Gastroesophageal sphincter (tissue), 4 donors: Measurements from ENCODE around the gene GPC1. TPM values are rescaled to one million over a fixed set of nuclear protein-coding genes. Genes with fewer than 3 reads are reported as not detected.

Source experiments
- ATAC-seq: fragments of 150-250 bp; one replicate; pipeline ENCODE4 v1.9.1; 2016; ENCODE audit warnings: mild to moderate bottlenecking, moderate library complexity
- H3K27ac ChIP-seq, 4 donors: fragments of 200-600 bp; sonication (generic) in 3 of 4; 1 replicate in 3 of 4; 2 replicates in 1 of 4; pipeline ENCODE4 v1.5.1; 2016 to 2019
- H3K27me3 ChIP-seq: fragments of 200-600 bp; sonication (generic); one replicate; pipeline ENCODE4 v1.5.1; 2019
- H3K36me3 ChIP-seq, 2 donors: fragments of 200-600 bp; sonication (generic); one replicate each; pipeline ENCODE4 v1.5.1; 2019; ENCODE audit warnings: control low read depth in 1 of 2
- H3K4me1 ChIP-seq, 3 donors: fragments of 200-600 bp; sonication (generic); 1 replicate in 2 of 3; 2 replicates in 1 of 3; pipeline ENCODE4 v1.5.1; 2016 to 2019; ENCODE audit warnings: control low read depth in 2 of 3
- H3K4me3 ChIP-seq, 2 donors: fragments of 200-600 bp; sonication (generic); one replicate each; pipeline ENCODE4 v1.5.1; 2019; ENCODE audit warnings: mild to moderate bottlenecking in 1 of 2, moderate library complexity in 1 of 2
- H3K9me3 ChIP-seq, 3 donors: fragments of 200-600 bp; sonication (generic); one replicate each; pipeline ENCODE4 v1.5.1; 2017 to 2019; ENCODE audit warnings: control low read depth in 2 of 3
- CTCF ChIP-seq, 4 experiments: fragments of 200-600 bp in 2 of 4; fragments of 450-650 bp in 2 of 4; sonication (generic) in 1 of 4; IDR thresholded peaks; one replicate each; pipeline ENCODE4 v1.5.1; 2017 to 2019; ENCODE audit warnings: antibody characterized with exemption in 4 of 4, mild to moderate bottlenecking in 2 of 4, moderate library complexity in 2 of 4
- EP300 ChIP-seq: sonication (generic); formaldehyde crosslinking; IDR thresholded peaks from one replicate; pipeline ENCODE4 v1.6.1; 2017; ENCODE audit warnings: antibody characterized with exemption, mild to moderate bottlenecking
- POLR2A ChIP-seq, 2 donors: fragments of 450-650 bp; IDR thresholded peaks; one replicate each; pipeline ENCODE4 v1.6.1; 2017; ENCODE audit warnings: antibody characterized with exemption in 2 of 2, mild to moderate bottlenecking in 2 of 2, moderate library complexity in 1 of 2
- POLR2AphosphoS5 ChIP-seq: sonication (generic); formaldehyde crosslinking; IDR thresholded peaks from one replicate; pipeline ENCODE4 v1.6.1; 2017; ENCODE audit warnings: antibody characterized with exemption
- WGBS, 2 donors: methylation state at CpG; one replicate each; pipeline ENCODE4 v1.1.5; 2018; ENCODE audit warnings: low coverage in 1 of 2; 5-methylcytosine and 5-hydroxymethylcytosine counted together
- total RNA-seq, 4 donors: library from RNA; depleted of rRNA; stranded (reverse); fragments of >200 nt; gene quantifications; one replicate each; pipeline ENCODE4 v1.1.0, GENCODE V29; 2016

The GPC1 gene
- total RNA-seq, 4 donors from 2014 or later, result 22.5 to 73.9 (median 43.3) TPM

- peaks cover 17% of the 10 kb centered on the region for H3K27me3 ChIP-seq
- TF ChIP-seq EP300 (no peak), POLR2AphosphoS5 (no peak), CTCF (IDR thresholded peaks at IDR 0.05) (no peak), POLR2A (IDR thresholded peaks at IDR 0.05) (no peak)
- peak overlapping the region in 2 of 4 donors; percentile 53 to 64 for H3K27ac ChIP-seq
- H3K9me3 ChIP-seq, result no peaks in the 10 kb centered on the region
- ATAC-seq, result peak; percentile 0
- no peaks in the 10 kb centered on the region for H3K36me3 ChIP-seq
- H3K4me1 ChIP-seq, result peaks cover 0 to 68% (median 26%) of the 10 kb centered on the region in 3 donors
- WGBS, 2 donors, result 0% methylated on average over 2 of the region's 20 CpGs; no CpG with 5 or more reads in 1 of the 2 donors
- peak overlapping the region; percentile 51 to 79 for H3K4me3 ChIP-seq
Measured at GRCh38 chr2:240451791-240452461, 16.5 kb downstream of the GPC1 start.

- Histone ChIP-seq H3K27me3 (peaks cover 17% of the 10 kb centered on the region), H3K27ac (peak overlapping the region in 3 of 4 donors; percentile 53 to 77 (median 61)), H3K4me1 (peaks cover 0 to 68% (median 26%) of the 10 kb centered on the region in 3 donors), H3K9me3 (no peaks in the 10 kb centered on the region), H3K36me3 (no peaks in the 10 kb centered on the region), H3K4me3 (peak overlapping the region; percentile 51 to 79)
- ATAC-seq, result peak; percentile 88
- TF ChIP-seq CTCF (IDR thresholded peaks at IDR 0.05), result no peak
- TF ChIP-seq EP300, result no peak
- peak in 1 of 2 donors; percentile 45 for TF ChIP-seq POLR2A (IDR thresholded peaks at IDR 0.05)
- no CpG with 5 or more reads among the region's 103 CpGs for WGBS, 2 donors
Measured at GRCh38 chr2:240452462-240453256, 17.2 kb downstream of the GPC1 start.

- Histone ChIP-seq H3K9me3 (no peaks in the 10 kb centered on the region), H3K4me3 (peak overlapping the region; percentile 8 to 79), H3K4me1 (peaks cover 0 to 68% (median 26%) of the 10 kb centered on the region in 3 donors), H3K27ac (peak overlapping the region in 3 of 4 donors; percentile 35 to 77 (median 37)), H3K27me3 (peaks cover 17% of the 10 kb centered on the region), H3K36me3 (no peaks in the 10 kb centered on the region)
- no peak for TF ChIP-seq CTCF (IDR thresholded peaks at IDR 0.05)
- TF ChIP-seq EP300, result no peak
- no peak for TF ChIP-seq POLR2A (IDR thresholded peaks at IDR 0.05)
- TF ChIP-seq POLR2AphosphoS5, result no peak
- WGBS, 2 donors, result no CpG with 5 or more reads among the region's 81 CpGs
- ATAC-seq, result no peak
Measured at GRCh38 chr2:240453461-240454105, 18.1 kb downstream of the GPC1 start.

GRCh38 chr2:240454106-240454901 lies 18.8 kb downstream of the GPC1 start:
- Histone ChIP-seq H3K27ac (peak overlapping the region in 2 of 4 donors; percentile 35 to 77), H3K4me3 (peak overlapping the region in 1 of 2 donors; percentile 79), H3K9me3 (no peaks in the 10 kb centered on the region), H3K36me3 (peaks cover 0 to 4% of the 10 kb centered on the region in 2 donors), H3K4me1 (peaks cover 0 to 68% (median 26%) of the 10 kb centered on the region in 3 donors), H3K27me3 (peaks cover 17% of the 10 kb centered on the region)
- 40 to 64% methylated on average over 2 to 11 of the region's 35 CpGs for WGBS, 2 donors
- TF ChIP-seq POLR2AphosphoS5 (no peak), POLR2A (IDR thresholded peaks at IDR 0.05) (no peak), CTCF (IDR thresholded peaks at IDR 0.05) (no peak), EP300 (no peak)
- ATAC-seq, result no peak
